Adrenal gland (tissue), 12 donors: ENCODE data around the gene PHOX2B. TPM values are rescaled to one million over a fixed set of nuclear protein-coding genes. Genes with fewer than 3 reads are reported as not detected.

Experiments
- DNase-seq, 7 donors: peaks; one replicate each; pipeline ENCODE4 v3.0.0-alpha.2; 2019 to 2020
- H3K27ac ChIP-seq, 5 donors: fragments of 200-600 bp; sonication (generic) in 4 of 5; 1 replicate in 3 of 5; 2 replicates in 2 of 5; pipeline versions ENCODE4 v1.5.1 to v1.8.0; 2016 to 2020; ENCODE audit warnings: mild to moderate bottlenecking in 1 of 5
- H3K27me3 ChIP-seq: fragments of 200-600 bp; 2 replicates; pipeline ENCODE4 v1.8.0; 2021
- H3K36me3 ChIP-seq, 2 donors: fragments of 200-600 bp; replicated peaks in 1 of 2; 1 replicate in 1 of 2; 2 replicates in 1 of 2; pipeline versions ENCODE4 v1.5.1 to v1.8.0; 2018 to 2022
- H3K4me1 ChIP-seq, 2 donors: fragments of 200-600 bp; replicated peaks in 1 of 2; 1 replicate in 1 of 2; 2 replicates in 1 of 2; pipeline versions ENCODE4 v1.5.1 to v1.8.0; 2018 to 2021
- H3K4me3 ChIP-seq, 4 donors: fragments of 200-600 bp; sonication (generic) in 3 of 4; one replicate each; pipeline ENCODE4 v1.5.1; 2016 to 2018
- H3K9me3 ChIP-seq, 3 donors: fragments of 200-600 bp; sonication (generic) in 1 of 3; replicated peaks in 1 of 3; 1 replicate in 2 of 3; 2 replicates in 1 of 3; pipeline versions ENCODE4 v1.5.1 to v1.8.0; 2016 to 2021
- POLR2A ChIP-seq, 2 donors: fragments of 450-650 bp; IDR thresholded peaks; one replicate each; pipeline ENCODE4 v1.6.1; 2017; ENCODE audit warnings: antibody characterized with exemption in 2 of 2, mild to moderate bottlenecking in 2 of 2, moderate library complexity in 1 of 2
- WGBS, 4 donors: extraction: QIAGEN DNeasy Blood & Tissue Kit in 2 of 4; methylation state at CpG; one replicate each; pipeline versions ENCODE4 v1.1.5 to v1.1.7; 2013 to 2017; 5-methylcytosine and 5-hydroxymethylcytosine counted together
- intact Hi-C, 2 donors: fragments of 100-400 bp; cut with DNase I; formaldehyde crosslinking; loops; one replicate each; pipeline versions ENCODE4 v1.14.1 to v1.15.0; 2022 to 2023
- polyA plus RNA-seq, 3 donors: library from polyadenylated mRNA; stranded (reverse); fragments of 200-250 nt in 2 of 3; fragments of 350-450 nt in 1 of 3; fragmentation: Illumina TruSeq in 1 of 3; extraction: RNeasy Lipid Tissue Mini Kit (QIAGEN cat#74804) in 1 of 3; gene quantifications; one replicate each; pipeline ENCODE4 v1.2.3, GENCODE V29; 2013 to 2014
- total RNA-seq, 9 donors: library from RNA; depleted of rRNA in 4 of 9; stranded (reverse); fragments of >200 nt in 4 of 9; fragments of 120-200 nt in 1 of 9; fragmentation: NEBNext Ultra II Directional in 1 of 9; extraction: Animal tissue kit (Norgen Biotek cat#: 25700) in 1 of 9; gene quantifications; one replicate each; pipeline versions ENCODE4 v1.1.0 to v1.2.4, GENCODE V29; 2013 to 2023
- TF ChIP-seq, protein P1 (sequence below), 6 experiments: fragments of 450-650 bp in 4 of 6; fragments of 200-600 bp in 2 of 6; sonication (generic) in 1 of 6; IDR thresholded peaks; 1 replicate in 5 of 6; 2 replicates in 1 of 6; pipeline versions ENCODE4 v1.5.1 to v1.8.0; 2016 to 2021; ENCODE audit warnings: antibody characterized with exemption in 6 of 6, mild to moderate bottlenecking in 2 of 6, moderate library complexity in 1 of 6
- donor health status: healthy with polysubstance abuse.
- donor health status: Bipolar disorder and iron deficiency.
- donor health status: DM: yes; HTN: yes; CAD: no.
- donor health status: DM: no; HTN: no; CAD: no.
- donor health status: DM: no; HTN: no; CAD: no.
- donor health status: DM: yes; HTN: yes; CAD: no.

The PHOX2B gene
- total and polyA plus RNA-seq, 12 donors: 0.29 to 10.3 (median 4.6) TPM; not detected in 3

DNA sequence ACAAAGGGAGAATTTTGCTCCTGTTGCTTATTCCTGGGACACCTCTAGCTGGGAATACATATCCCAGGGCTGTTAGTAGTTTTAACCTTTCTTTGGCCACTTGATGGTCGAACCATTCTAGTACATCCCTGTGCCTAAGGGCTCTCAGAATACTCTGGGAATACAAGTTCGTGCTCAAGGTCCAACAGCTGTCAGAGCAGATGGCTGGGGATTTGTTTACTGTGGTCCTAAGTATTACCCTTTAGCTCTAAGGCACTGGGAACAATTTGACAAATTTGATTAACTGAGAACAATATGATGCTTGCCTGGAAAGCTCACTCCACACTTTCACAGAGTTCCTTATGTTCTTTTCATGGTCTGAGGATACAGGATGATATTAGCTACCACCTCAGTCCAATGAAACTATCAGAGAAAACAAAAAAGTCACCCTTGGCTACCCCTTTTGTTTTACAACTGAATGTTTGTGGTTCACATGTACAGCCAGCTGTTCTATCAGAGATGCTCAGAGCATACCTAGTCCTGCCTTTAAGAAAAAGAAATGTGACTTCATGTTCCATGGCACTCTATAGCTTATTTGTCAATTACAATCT lies 47.4 kb upstream of the PHOX2B start:
- TF ChIP-seq, protein P1, sequence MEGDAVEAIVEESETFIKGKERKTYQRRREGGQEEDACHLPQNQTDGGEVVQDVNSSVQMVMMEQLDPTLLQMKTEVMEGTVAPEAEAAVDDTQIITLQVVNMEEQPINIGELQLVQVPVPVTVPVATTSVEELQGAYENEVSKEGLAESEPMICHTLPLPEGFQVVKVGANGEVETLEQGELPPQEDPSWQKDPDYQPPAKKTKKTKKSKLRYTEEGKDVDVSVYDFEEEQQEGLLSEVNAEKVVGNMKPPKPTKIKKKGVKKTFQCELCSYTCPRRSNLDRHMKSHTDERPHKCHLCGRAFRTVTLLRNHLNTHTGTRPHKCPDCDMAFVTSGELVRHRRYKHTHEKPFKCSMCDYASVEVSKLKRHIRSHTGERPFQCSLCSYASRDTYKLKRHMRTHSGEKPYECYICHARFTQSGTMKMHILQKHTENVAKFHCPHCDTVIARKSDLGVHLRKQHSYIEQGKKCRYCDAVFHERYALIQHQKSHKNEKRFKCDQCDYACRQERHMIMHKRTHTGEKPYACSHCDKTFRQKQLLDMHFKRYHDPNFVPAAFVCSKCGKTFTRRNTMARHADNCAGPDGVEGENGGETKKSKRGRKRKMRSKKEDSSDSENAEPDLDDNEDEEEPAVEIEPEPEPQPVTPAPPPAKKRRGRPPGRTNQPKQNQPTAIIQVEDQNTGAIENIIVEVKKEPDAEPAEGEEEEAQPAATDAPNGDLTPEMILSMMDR (IDR thresholded peaks at IDR 0.05): no peak
- TF ChIP-seq POLR2A (IDR thresholded peaks at IDR 0.05): no peak
- 46 to 69% (median 50%) methylated on average over 2 of the region's 2 CpGs for WGBS, 4 donors
- intact Hi-C loops: no loop called here

DNA sequence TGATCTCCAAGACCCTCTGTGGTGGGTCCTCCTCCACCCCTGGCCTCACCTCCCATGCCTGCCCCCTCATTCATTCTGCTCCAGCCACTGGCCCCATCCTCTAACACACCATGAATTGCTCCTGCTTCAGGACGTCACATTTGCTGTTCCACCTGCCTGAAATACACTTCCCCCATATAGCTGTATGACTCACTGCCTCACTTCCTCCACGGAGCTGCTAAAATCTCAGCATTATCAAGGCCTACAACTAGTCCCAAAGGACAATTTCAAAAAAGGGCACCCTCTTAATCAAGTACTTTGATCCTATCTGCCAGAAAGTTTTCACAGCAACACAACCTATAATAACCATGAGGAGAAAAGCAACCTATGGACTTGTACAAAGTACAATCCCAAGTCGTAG lies 43.6 kb upstream of the PHOX2B start:
- Histone ChIP-seq H3K9me3 (no peaks in the 10 kb centered on the region), H3K27ac (no peak overlapping the region), H3K4me3 (no peak overlapping the region), H3K27me3 (peaks cover 3% of the 10 kb centered on the region), H3K36me3 (no peaks in the 10 kb centered on the region), H3K4me1 (no peaks in the 10 kb centered on the region)
- TF ChIP-seq, protein P1 (IDR thresholded peaks at IDR 0.05): no peak
- no peak for TF ChIP-seq POLR2A (IDR thresholded peaks at IDR 0.05)
- DNase-seq: no peak
- intact Hi-C loops: no loop called here
- WGBS, 4 donors: 46 to 54% (median 49%) methylated on average over 3 of the region's 3 CpGs

More for the DNA sequence above, 47.4 kb upstream of the PHOX2B start:
- Histone ChIP-seq H3K9me3 (no peaks in the 10 kb centered on the region), H3K27me3 (no peaks in the 10 kb centered on the region), H3K4me3 (no peak overlapping the region), H3K27ac (no peak overlapping the region), H3K4me1 (no peaks in the 10 kb centered on the region), H3K36me3 (no peaks in the 10 kb centered on the region)
- no peak for DNase-seq

DNA sequence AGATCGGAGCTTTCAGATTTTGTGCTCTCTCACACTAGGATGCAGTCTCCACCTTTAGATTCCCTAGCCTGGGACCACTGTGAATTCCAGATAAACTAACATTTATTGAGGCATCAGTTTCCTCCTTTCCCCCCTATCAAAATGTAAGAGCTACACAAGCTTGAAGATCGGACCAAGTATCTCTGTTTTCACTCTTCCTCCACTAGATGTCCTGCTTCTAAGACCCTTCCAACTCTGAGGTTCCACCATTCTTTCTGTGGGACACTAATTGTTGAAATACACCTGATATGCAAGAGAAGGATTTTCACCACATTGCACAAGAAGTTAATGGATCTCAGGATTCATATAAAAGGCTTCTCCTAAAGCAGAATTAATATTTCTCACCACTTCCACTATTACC lies 43.0 kb upstream of the PHOX2B start:
- Histone ChIP-seq H3K9me3 (no peaks in the 10 kb centered on the region), H3K27me3 (peaks cover 3% of the 10 kb centered on the region), H3K4me3 (no peak overlapping the region), H3K27ac (no peak overlapping the region), H3K36me3 (no peaks in the 10 kb centered on the region), H3K4me1 (no peaks in the 10 kb centered on the region)
- DNase-seq: no peak
- intact Hi-C loops: no loop called here
- no peak for TF ChIP-seq POLR2A (IDR thresholded peaks at IDR 0.05)
- TF ChIP-seq, protein P1 (IDR thresholded peaks at IDR 0.05): no peak
- 69 to 84% (median 72%) methylated on average over 2 of the region's 2 CpGs for WGBS, 4 donors

DNA sequence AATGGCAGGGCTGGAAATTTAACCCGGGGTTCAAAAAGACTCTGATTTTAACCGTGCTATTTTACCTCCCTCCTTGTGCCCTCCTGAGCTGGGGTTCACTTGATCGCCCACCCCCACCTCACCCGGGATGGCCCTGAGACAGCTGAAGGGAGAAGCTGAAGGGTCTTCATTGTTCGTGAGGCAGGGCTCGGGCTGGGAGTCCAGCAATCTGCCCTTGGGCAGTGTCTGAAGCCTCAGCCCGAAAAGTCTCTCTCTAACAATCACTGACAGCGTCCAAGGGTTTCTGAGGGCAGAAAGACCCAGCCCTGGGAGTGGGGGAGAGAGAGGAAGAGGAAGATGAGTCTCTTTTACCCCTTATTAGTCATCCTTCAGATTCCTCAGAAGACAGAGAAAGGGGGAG lies 39.4 kb upstream of the PHOX2B start:
- WGBS, 4 donors: 48 to 62% (median 53%) methylated on average over 8 of the region's 8 CpGs
- no peak for DNase-seq
- TF ChIP-seq, protein P1 (IDR thresholded peaks at IDR 0.05): no peak
- TF ChIP-seq POLR2A (IDR thresholded peaks at IDR 0.05): no peak
- H3K27me3 ChIP-seq: peaks cover 3% of the 10 kb centered on the region
- no peak overlapping the region for H3K27ac ChIP-seq
- intact Hi-C loops: no loop called here
- no peaks in the 10 kb centered on the region for H3K4me1 ChIP-seq
- H3K4me3 ChIP-seq: no peak overlapping the region
- H3K36me3 ChIP-seq: no peaks in the 10 kb centered on the region
- H3K9me3 ChIP-seq: no peaks in the 10 kb centered on the region
